ENCODE results near the gene GNG8.

DNA sequence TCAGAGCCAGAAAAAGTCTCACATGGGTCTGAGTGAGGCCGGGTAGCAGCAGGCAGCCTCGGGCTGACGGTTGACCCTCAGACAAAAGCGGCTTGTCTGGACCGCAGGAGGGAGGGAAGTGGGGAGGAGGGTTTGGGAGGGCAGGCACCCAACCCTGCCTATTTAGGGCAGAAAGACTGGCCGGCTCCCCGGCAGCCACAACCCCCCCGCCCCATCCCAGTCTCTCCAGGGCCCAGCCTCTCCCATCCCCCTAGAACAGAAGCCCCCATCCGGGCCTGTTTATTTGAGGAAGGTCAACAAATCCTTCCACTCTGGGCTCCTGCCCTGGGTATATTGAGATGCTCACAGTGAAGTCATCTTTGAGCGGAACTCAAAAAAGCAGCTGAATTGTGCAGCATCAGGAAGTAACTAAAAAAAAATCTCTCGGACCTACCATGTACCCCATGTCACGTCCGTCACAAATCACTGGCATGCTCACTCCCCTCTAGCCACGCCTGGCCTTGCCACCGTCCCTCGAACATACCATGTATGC, 18.7 kb upstream of the GNG8 start:
- TF ChIP-seq, protein P1, sequence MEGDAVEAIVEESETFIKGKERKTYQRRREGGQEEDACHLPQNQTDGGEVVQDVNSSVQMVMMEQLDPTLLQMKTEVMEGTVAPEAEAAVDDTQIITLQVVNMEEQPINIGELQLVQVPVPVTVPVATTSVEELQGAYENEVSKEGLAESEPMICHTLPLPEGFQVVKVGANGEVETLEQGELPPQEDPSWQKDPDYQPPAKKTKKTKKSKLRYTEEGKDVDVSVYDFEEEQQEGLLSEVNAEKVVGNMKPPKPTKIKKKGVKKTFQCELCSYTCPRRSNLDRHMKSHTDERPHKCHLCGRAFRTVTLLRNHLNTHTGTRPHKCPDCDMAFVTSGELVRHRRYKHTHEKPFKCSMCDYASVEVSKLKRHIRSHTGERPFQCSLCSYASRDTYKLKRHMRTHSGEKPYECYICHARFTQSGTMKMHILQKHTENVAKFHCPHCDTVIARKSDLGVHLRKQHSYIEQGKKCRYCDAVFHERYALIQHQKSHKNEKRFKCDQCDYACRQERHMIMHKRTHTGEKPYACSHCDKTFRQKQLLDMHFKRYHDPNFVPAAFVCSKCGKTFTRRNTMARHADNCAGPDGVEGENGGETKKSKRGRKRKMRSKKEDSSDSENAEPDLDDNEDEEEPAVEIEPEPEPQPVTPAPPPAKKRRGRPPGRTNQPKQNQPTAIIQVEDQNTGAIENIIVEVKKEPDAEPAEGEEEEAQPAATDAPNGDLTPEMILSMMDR (conservative IDR thresholded peaks at IDR 0.05 in 1 of 2, IDR thresholded peaks at IDR 0.05 in 1 of 2; ENCODE audit: low read depth in 1 of 2, low read length in 2 of 2) = no peak
- TF ChIP-seq EZH2 (IDR thresholded peaks at IDR 0.05; ENCODE audit: low read length, missing control alignments) = no peak

All from fibroblast of lung (primary cell).